GM19099 (cell line): ENCODE measurements around the gene KLHL24.

Experiments used
- POLR2A ChIP-seq: IDR thresholded peaks from 3 replicates; pipeline ENCODE4 v1.6.1; 2011; ENCODE audit warnings: low read depth; ENCODE audit not compliant: insufficient read length; ENCODE audit errors: extremely low read depth

KLHL24 gene

DNA sequence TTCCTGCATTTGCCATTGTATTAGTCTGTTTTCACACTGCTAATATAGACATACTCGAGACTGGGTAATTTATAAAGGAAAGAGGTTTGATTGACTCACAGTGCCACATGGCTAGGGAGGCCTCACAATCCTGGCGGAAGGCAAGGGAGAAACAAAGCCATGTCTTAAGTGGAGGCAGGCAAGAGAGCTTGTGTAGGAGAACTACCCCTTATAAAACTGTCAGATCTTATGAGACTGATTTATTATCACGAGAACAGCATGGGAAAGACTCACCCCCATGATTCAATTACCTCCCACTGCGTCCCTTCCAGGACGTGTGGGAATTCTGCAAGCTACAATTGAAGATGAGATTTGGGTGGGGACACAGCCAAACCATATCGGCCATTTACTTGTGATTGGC lies 90.0 kb downstream of the KLHL24 start:
- TF ChIP-seq POLR2A = no peak

DNA sequence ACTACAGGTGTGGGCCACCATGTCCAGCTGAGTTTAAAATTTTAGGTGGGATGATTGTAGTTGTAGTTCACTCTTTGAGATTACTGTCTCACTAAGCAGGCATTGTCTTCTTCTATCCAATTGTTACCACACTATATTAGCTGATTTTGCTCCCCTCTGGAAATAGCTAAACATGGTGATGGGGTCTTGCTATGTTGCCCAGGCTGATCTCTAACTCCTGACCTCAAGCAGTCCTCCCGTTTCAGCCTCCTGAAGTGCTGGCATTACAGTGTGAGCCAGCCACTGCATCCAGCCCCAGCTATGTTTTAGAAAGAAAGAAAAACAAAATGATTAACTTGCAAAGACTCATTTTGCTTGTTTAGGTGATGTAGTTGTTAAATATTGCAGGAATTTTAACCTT lies 92.8 kb downstream of the KLHL24 start:
- TF ChIP-seq POLR2A = no peak

DNA sequence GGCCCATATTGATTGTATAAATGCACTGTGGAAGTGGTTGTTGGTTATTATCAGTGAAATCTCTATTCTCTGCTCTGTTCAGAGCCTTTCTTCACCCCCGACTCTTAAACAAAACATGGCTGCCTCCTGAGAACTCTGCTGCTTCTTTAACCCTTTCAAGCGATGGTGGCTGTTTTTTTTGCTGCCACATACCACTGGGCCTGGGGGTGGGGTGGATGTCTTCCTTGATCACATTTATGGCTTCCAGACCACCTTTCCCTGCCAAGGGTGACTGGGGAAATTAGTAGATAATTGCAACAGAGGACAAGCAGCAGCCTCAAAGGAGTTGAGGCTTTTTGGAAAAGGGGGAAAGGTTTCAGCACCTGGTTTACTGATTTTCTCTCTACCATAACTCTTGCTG lies 94.9 kb downstream of the KLHL24 start:
- TF ChIP-seq POLR2A = no peak

DNA sequence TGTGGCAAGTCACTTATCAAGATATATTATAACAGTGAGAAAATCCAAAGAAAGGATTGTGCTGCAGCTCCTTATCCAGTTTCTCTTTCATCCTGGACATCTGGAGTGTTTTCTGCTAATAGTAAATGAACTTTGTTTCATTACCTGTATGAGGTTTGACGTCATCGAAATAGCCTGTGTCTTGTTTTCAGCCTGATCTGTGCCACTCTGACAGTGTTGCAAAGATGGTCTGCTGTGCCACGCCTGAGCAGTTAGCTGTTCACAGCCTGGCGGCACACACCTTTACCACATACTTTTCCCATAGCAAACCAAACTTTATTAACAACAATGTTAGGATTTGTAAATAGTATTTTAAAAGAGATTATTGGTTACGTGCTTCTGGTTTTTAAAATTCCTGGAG lies 96.2 kb downstream of the KLHL24 start:
- no peak for TF ChIP-seq POLR2A

DNA sequence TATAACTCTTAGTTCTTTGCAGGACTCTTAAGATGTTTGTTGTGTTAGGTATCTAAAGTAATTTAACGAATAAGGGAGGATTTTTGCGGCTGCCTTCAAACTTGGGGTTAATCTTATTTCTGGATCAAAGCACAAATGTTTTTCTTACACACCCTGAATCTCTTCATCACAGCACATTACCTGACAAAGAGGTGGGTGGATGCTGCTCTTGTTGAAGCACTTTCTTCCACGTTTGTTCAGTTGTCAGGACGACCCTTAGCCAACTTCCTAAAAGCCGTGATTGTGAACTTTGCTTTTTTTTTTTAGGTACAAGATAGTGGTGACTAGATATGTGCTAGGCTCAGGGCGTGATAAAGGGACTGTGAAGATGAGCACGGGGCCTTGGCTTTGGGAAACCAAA lies 98.1 kb downstream of the KLHL24 start:
- TF ChIP-seq POLR2A = no peak
